Erythroblast (primary cell): ENCODE results near the gene ARAP1.

Experiments used
- DNase-seq, 2 experiments: peaks; one replicate each; lab custom pipeline; 2025; lab: John Stamatoyannopoulos, UW
- GATA1 ChIP-seq: IDR thresholded peaks from 2 replicates; pipeline ENCODE4 v1.6.1; 2011; ENCODE audit warnings: low read depth, mild to moderate bottlenecking, control low read depth, low read length, moderate library complexity
- POLR2A ChIP-seq: IDR thresholded peaks from 2 replicates; pipeline ENCODE4 v1.6.1; 2011; ENCODE audit warnings: mild to moderate bottlenecking, low read length

The ARAP1 gene

GRCh38 chr11:72750086-72750485, 2.1 kb downstream of the ARAP1 start:
- TF ChIP-seq GATA1 (no peak), POLR2A (no peak)
- no peak for DNase-seq

- DNase-seq = no peak
- TF ChIP-seq POLR2A = no peak
- TF ChIP-seq GATA1 = no peak
These were observed 4.8 kb downstream of the ARAP1 start for GRCh38 chr11:72747289-72747855.

DNA sequence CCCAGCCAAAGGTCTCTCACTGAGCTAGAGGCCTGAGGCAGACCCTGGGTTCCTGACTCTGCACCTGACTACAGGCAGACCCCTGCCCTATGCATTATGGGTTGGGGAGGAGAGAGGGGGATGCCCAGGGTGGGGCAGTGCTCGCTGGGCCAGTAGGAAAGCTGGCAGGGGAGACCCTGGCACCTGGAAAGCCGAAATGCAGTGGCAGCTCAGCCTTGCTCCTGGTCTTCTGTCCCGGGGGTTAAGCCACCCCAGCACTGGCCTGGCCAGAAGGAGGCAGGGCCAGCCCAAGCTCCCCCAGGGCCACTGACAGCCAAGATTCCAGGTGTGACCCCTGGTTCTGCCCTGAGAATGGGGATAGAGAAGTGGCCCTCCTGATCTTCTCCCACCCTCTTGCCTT, 5.4 kb downstream of the ARAP1 start:
- DNase-seq = no peak
- TF ChIP-seq GATA1 (no peak), POLR2A (no peak)

GRCh38 chr11:72745925-72746550, 6.2 kb downstream of the ARAP1 start:
- TF ChIP-seq POLR2A (no peak), GATA1 (no peak)

GRCh38 chr11:72745511-72745910, 6.7 kb downstream of the ARAP1 start:
- TF ChIP-seq GATA1 = no peak
- no peak for TF ChIP-seq POLR2A
- no peak for DNase-seq

More at GRCh38 chr11:72745925-72746550, 6.2 kb downstream of the ARAP1 start:
- DNase-seq = no peak

GRCh38 chr11:72744474-72744873, 7.7 kb downstream of the ARAP1 start:
- TF ChIP-seq POLR2A (no peak), GATA1 (no peak)
- DNase-seq = no peak

DNA sequence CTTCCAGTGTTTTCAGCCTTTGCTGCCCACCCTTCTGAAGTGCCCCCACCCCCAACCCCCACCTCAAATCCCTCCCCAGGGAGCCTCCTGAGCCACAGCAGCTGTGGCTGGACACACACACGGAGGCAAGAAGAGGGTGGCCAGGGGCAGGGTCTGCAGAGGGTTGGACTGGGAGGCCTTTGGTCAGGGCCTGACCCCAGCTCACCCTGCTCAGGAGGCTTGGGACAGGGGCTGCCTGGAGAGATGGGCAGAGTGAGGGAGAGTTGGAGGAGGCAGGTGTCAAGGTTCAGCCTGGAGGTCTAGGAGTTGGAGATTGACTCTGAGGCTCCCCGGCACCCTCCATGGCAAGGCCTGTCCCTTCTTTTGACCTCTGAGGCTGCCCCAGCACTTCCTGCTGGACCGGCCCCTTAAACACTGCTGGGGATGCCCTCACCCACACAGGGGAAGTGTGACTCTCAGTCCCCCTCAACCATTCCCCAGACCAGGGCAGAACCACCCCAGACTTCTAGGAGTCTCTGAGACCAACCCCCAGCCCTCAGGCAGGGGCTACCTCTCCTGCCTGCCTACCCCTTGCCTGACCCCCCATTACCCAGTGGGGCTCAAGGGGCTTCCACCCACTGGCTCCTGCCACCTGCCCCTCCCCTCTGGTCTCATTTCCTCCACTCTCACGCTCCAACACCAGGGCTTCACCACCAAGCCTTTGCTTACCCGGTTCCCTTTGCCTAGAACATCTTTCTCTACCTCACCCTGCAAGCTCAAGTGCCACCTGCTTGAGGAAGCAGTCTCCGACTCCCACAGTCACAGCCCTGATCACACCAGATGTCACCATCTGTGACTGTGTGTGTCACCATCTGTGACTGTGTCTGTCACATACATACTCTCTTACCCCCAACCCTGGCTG, 8.6 kb downstream of the ARAP1 start:
- DNase-seq = no peak
- TF ChIP-seq GATA1 (no peak), POLR2A (no peak)

DNA sequence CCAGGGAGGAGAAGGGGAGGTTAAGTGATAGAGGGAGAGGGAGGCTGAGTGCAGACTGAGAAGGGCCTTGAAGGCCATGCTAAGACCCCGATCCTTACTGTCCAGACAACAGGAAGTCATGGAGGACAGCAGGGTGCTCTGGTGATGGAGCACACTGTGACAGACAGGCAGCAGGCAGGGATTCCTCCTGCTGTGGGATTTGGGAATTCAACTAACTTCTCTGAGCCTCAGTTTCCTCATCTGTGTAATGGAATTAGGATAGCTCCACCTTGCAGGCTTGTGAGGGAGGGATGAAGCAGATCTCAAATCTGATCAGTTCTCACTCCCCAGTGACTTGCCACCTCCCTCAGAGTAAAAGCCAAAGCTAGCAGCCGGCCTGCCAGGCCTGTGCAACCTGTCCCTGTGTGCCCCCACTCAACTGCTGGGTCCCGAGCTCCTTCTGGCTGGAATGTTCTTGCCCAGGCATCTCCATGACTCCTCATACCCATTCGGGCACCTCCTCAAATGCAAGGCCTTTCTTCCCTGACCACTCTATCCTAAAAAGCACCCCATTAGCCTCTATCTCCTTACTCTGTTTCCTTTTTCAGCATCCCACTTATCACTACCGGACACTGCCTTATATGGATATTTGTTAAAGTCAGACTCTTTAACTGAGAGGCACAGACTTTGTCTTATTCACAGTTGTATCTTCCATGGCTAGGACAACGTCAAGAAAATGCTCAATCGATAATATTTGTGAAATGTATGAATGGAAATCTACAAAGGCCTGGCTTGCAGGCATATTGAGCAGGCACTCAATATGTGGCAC, 9.5 kb downstream of the ARAP1 start:
- no peak for DNase-seq
- TF ChIP-seq GATA1 (no peak), POLR2A (no peak)

DNA sequence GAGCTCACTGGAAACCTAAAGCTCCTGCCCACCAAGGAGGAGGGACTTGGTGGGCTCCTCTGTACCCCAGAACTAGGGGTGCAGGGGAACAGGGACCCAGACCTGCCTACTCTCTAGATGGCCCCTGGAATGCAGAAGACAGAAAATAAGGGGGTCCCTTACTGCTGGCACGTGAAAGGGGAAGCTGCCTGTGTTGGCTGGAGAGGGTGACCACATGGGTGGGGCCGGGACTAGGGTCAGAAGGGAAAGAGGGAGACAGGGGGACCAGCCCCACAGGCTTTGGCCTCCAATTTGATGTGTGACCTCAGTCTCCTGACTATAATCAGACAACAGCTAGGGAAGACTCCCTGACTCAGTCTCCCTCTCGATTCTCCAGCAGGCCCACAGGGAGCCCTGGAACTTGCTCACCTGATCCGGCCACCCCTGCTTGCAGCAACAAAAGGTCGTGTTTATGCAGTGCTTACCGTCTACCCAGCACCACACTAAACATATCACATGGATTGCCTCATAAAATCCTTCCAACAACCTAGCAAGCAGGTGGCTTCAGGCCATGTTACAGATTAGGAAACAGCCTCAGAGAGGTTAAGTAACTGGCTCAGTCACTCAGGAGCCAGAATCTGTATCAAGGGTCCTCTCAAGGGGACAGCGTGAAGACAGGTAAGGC, 10.2 kb downstream of the ARAP1 start:
- TF ChIP-seq GATA1 (no peak), POLR2A (no peak)
- no peak for DNase-seq

DNA sequence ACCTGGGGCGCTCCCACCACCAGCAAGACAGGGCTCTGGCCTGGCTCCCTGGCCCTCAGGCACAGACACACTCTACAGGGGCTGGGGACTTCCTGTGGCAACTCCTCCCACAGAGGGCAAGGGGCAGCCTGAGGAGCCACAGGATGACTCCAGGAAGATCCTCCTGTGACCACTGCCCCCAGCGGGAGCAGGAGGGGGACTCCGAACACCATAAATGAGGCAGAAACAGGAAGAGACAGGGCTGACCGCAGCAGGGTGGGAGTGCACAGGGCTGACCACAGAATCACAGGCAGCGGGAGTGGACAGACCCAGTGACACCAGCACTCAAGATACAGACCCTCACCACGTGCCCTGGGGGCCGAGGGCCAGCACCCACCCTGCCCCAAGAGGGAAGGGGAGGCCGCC, 10.8 kb downstream of the ARAP1 start:
- no peak for DNase-seq

DNA sequence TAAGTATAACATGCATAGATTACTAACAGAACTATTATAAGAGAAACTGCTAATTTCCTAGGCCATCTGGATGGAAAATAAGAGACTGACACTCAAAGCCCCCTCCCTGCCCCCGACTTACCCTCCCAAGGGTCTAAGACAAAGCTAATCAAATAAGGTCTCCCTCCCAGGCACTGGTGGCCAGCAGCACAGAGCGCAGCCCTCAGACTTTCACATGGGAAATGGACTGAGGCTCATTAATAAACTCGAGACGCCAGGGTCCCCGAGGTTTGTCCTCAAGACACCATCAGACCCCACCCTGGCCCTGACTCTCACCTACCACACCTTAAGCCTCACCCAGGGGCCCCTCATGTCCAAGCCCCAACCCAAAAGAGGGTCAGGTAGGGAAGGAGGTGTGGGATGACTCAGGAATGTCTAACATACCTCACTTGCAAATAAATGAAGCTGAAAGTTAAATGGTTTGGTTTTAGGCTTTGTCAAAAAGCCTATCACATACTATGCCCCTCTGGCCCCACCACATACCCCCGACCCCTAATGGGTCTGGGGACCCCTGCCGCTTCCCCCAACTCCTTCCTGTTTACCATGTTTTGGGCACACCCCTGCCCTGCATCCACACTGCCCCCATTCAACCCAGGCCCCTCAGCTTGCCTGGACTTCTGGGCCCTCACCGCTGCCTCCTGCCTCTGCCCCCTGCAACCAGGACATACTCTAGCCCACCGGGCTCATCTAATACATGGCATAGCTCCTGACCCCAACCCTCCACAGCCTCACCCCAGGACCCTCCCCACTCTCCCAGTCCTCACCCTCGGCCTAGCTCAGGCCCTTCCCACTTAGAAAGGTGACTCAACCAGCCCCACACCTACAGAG, 11.4 kb downstream of the ARAP1 start:
- DNase-seq = no peak
- TF ChIP-seq GATA1 = no peak
- TF ChIP-seq POLR2A = no peak

More for the DNA sequence above, 10.8 kb downstream of the ARAP1 start:
- TF ChIP-seq POLR2A (no peak), GATA1 (no peak)

DNA sequence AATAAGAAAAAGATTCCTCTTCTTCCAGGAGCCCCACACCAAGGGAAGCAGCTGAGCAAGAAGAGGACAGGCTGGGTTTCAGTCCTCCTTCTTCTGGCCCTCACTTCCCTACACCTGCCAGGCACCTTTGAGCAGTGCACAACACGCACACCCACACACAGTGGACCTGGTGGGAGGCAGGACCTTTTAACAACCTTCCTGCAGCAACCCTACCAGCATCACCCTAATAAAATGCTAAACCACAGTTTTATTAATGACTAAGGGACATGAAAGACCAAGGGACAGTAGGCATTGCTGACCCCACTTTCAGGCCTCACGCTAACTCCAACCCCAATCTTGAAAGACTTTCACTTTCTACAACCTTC, 12.2 kb downstream of the ARAP1 start:
- DNase-seq = no peak

More for the DNA sequence above, 12.2 kb downstream of the ARAP1 start:
- TF ChIP-seq POLR2A (no peak), GATA1 (no peak)
